ENCODE results near the gene ANO4. TPM values are rescaled to one million over a fixed set of nuclear protein-coding genes. Genes with fewer than 3 reads are reported as not detected.

The ANO4 gene
- total RNA-seq, 4 donors from 2014 or later = 0.06 TPM; not detected in 3

DNA sequence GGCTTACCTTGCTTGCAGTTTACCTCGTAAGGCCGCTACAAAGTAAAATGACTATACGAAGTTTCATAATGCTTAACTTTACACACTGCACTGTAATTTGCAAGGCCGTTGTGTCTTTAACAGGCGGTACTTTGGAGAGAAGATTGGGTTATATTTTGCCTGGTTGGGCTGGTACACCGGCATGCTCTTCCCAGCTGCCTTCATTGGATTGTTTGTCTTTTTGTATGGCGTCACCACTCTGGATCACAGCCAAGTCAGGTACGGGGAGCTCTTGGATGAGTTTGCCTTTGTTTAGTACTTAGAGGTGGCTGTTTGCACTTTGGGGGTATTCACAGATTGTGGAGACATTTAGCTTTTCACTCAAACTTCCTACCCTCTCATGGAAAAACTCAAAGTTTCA, 247.6 kb downstream of the ANO4 start:
- 80 to 88% methylated on average over 8 of the region's 8 CpGs for WGBS, 2 donors
- H3K4me3 ChIP-seq (ENCODE audit: low read depth, poor library complexity, severe bottlenecking) = no peak overlapping the region
- intact Hi-C loops (cut with DNase I; ENCODE audit: low total_unique reads) = no loop called here
- no peak for DNase-seq (ENCODE audit: low spot score in 2 of 2)
- TF ChIP-seq, protein P1, sequence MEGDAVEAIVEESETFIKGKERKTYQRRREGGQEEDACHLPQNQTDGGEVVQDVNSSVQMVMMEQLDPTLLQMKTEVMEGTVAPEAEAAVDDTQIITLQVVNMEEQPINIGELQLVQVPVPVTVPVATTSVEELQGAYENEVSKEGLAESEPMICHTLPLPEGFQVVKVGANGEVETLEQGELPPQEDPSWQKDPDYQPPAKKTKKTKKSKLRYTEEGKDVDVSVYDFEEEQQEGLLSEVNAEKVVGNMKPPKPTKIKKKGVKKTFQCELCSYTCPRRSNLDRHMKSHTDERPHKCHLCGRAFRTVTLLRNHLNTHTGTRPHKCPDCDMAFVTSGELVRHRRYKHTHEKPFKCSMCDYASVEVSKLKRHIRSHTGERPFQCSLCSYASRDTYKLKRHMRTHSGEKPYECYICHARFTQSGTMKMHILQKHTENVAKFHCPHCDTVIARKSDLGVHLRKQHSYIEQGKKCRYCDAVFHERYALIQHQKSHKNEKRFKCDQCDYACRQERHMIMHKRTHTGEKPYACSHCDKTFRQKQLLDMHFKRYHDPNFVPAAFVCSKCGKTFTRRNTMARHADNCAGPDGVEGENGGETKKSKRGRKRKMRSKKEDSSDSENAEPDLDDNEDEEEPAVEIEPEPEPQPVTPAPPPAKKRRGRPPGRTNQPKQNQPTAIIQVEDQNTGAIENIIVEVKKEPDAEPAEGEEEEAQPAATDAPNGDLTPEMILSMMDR (IDR thresholded peaks at IDR 0.05) = no peak
- no peak for TF ChIP-seq POLR2A (IDR thresholded peaks at IDR 0.05)

DNA sequence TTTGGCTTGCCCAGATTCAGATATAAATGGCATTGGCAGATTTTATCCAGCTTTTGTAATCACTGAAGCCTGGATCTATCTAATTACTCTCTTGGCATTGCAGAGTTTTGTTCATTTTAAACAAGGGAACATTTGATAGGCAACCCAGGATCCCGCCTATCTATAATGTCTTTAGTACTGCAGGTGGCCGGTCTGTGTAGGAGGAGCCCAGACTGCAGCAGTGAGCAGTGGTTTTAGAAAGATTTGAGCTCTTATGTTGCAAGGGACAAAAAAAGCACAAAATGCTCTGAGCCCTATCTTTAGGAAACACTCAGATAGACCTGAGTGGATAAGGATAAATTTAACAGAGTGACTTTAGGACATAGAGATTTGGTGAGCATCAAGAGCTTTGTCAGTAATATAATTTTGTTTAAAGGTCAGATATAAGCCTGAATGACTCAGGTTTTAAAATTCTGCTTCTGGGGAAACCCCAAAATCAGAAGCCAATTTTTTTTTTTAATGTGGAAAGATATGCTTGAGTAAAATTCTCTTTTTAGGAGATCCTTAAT, 250.0 kb downstream of the ANO4 start:
- WGBS, 2 donors = 59 to 60% methylated on average over 2 of the region's 2 CpGs
- H3K4me3 ChIP-seq (ENCODE audit: low read depth, poor library complexity, severe bottlenecking) = no peak overlapping the region
- TF ChIP-seq, protein P1 (IDR thresholded peaks at IDR 0.05) = no peak
- no peak for TF ChIP-seq POLR2A (IDR thresholded peaks at IDR 0.05)
- intact Hi-C loops (cut with DNase I; ENCODE audit: low total_unique reads) = no loop called here
- no peak for DNase-seq (ENCODE audit: low spot score in 2 of 2)

GRCh38 chr12:101045486-101046464, 251.2 kb downstream of the ANO4 start:
- H3K4me3 ChIP-seq (ENCODE audit: low read depth, poor library complexity, severe bottlenecking) = no peak overlapping the region
- intact Hi-C loops (cut with DNase I; ENCODE audit: low total_unique reads) = no loop called here
- no peak for DNase-seq (ENCODE audit: low spot score in 2 of 2)
- TF ChIP-seq, protein P1 (IDR thresholded peaks at IDR 0.05) = no peak
- TF ChIP-seq POLR2A (IDR thresholded peaks at IDR 0.05) = no peak
- 77 to 84% methylated on average over 7 of the region's 7 CpGs for WGBS, 2 donors

DNA sequence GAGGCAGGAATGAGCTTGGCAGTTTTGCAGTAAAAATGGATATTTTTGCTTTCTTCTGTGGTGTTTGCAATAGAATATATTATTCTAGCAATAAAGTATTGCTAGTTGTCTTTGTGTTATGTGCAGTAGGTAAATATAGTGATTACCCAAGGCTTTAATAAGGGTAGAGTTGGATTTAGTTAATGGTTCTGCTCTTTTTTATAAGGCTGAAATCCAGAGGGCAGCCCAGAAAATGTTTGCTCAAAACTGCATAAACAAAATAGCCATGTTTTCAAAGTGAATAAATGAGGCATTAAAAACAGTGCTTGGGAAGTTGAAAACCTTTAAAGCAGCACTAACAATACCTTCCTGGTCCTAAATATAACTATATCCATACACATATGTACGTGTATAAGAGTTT, 253.1 kb downstream of the ANO4 start:
- H3K4me3 ChIP-seq (ENCODE audit: low read depth, poor library complexity, severe bottlenecking) = no peak overlapping the region
- TF ChIP-seq, protein P1 (IDR thresholded peaks at IDR 0.05) = no peak
- TF ChIP-seq POLR2A (IDR thresholded peaks at IDR 0.05) = no peak
- intact Hi-C loops (cut with DNase I; ENCODE audit: low total_unique reads) = no loop called here
- DNase-seq (ENCODE audit: low spot score in 2 of 2) = no peak
- 74 to 82% methylated on average over 1 of the region's 1 CpG for WGBS, 2 donors

DNA sequence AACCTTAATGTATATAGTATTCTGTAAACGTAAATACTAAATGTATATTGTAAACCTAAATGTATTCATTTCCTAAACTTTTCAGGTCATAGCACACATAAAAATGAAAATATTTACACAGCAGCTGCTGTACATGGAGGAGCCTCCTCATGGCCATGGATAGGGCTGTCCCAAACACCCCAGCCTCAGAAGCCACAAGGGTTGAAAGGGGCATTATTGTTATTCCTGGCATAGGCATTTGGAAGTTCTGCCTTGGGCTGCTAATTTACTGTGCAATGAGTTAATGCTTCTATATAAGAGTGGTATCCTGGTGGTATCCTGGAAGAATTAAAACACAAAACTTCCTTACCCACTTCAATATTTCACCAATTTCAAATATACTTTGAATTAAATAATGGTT, 256.1 kb downstream of the ANO4 start:
- H3K4me3 ChIP-seq (ENCODE audit: low read depth, poor library complexity, severe bottlenecking) = no peak overlapping the region
- 0% methylated on average over 1 of the region's 1 CpG for WGBS, 2 donors
- intact Hi-C loops (cut with DNase I; ENCODE audit: low total_unique reads) = no loop called here
- TF ChIP-seq, protein P1 (IDR thresholded peaks at IDR 0.05) = no peak
- TF ChIP-seq POLR2A (IDR thresholded peaks at IDR 0.05) = no peak
- DNase-seq (ENCODE audit: low spot score in 2 of 2) = no peak

All from lower leg skin (tissue), 4 donors.